ENCODE results near the gene PDGFA.

PDGFA gene

GRCh38 chr7:519484-520390 lies at the start of gene PDGFA:
Gene PDGFA (minus strand): TSS chr7:519846. CDS start chr7:519001, 845 bp downstream.
- no peak for DNase-seq (ENCODE audit: low read depth in 2 of 2)

- no peak for DNase-seq (ENCODE audit: low read depth in 2 of 2)
Measured at GRCh38 chr7:568031-568951, 48.6 kb upstream of the PDGFA start.

GRCh38 chr7:567305-567883 lies 47.7 kb upstream of the PDGFA start:
- DNase-seq (ENCODE audit: low read depth in 2 of 2) = no peak

GRCh38 chr7:566100-566499 lies 46.5 kb upstream of the PDGFA start:
- no peak for DNase-seq (ENCODE audit: low read depth in 2 of 2)

GRCh38 chr7:564176-564865 lies 44.7 kb upstream of the PDGFA start:
- no peak for DNase-seq (ENCODE audit: low read depth in 2 of 2)

GRCh38 chr7:563629-564170 lies 44.1 kb upstream of the PDGFA start:
- DNase-seq (ENCODE audit: low read depth in 2 of 2) = no peak

GRCh38 chr7:562789-563628 lies 43.4 kb upstream of the PDGFA start:
- DNase-seq (ENCODE audit: low read depth in 2 of 2) = no peak

- DNase-seq (ENCODE audit: low read depth in 2 of 2) = no peak
Measured at GRCh38 chr7:562374-562675, 42.7 kb upstream of the PDGFA start.

GRCh38 chr7:561631-562373 lies 42.2 kb upstream of the PDGFA start:
- no peak for DNase-seq (ENCODE audit: low read depth in 2 of 2)

GRCh38 chr7:560966-561630 lies 41.5 kb upstream of the PDGFA start:
- no peak for DNase-seq (ENCODE audit: low read depth in 2 of 2)

- no peak for DNase-seq (ENCODE audit: low read depth in 2 of 2)
Measured at GRCh38 chr7:559396-559705, 39.7 kb upstream of the PDGFA start.

- no peak for DNase-seq (ENCODE audit: low read depth in 2 of 2)
Measured at GRCh38 chr7:557558-557881, 37.9 kb upstream of the PDGFA start.

GRCh38 chr7:556837-557557 lies 37.4 kb upstream of the PDGFA start:
- no peak for DNase-seq (ENCODE audit: low read depth in 2 of 2)

- DNase-seq (ENCODE audit: low read depth in 2 of 2) = no peak
Measured at GRCh38 chr7:556291-556826, 36.7 kb upstream of the PDGFA start.

- no peak for DNase-seq (ENCODE audit: low read depth in 2 of 2)
Measured at GRCh38 chr7:555551-556160, 36.0 kb upstream of the PDGFA start.

- DNase-seq (ENCODE audit: low read depth in 2 of 2) = no peak
Measured at GRCh38 chr7:553636-554111, 34.0 kb upstream of the PDGFA start.

- no peak for DNase-seq (ENCODE audit: low read depth in 2 of 2)
Measured at GRCh38 chr7:552868-553635, 33.4 kb upstream of the PDGFA start.

Data from fibroblast of skin of left quadriceps (primary cell).